ENCODE data around the gene SPPL2B. TPM values are rescaled to one million over a fixed set of nuclear protein-coding genes. Genes with fewer than 3 reads are reported as not detected.

The SPPL2B gene
- total RNA-seq, 1 experiment from 2014 or later = 15.4 TPM

GRCh38 chr19:2353159-2353886, 24.8 kb downstream of the SPPL2B start:
- no peak for DNase-seq (ENCODE audit: extremely low read depth, low read depth)

DNA sequence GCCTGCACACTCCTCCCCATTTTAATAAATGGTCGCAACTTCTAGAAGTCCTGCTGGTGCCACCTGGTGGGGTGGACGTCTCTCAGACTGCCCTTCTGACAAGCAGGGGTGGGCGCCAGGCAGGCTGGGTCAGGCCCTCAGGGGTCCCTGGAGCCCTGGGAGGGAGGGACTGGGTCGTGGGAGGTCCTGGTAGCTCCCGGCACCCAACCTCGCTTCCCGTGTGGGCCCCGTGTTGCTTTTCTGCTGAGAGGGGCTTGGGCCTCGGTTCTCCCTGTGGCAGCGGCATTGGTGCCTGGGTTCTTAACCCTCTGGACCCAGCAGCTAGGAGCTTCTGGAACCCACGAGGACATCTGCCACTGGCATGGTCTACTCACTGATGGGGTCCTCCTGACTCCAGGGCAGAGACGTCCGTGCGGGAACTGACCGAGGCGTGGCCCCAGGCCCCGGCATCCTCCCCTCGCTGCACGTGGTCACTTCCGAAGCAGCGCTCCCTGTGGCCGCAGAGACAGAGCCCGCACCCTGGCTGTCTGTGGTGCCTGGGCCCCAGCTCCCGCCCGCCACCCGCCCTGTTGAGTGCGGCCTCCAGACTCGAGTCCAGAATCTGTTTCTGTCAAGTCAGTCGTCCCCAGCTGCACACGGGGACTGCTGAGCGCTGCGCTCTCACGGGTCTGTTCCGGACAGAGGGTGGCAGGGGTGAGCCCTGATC, 25.6 kb downstream of the SPPL2B start:
- DNase-seq (ENCODE audit: extremely low read depth, low read depth) = no peak

- DNase-seq (ENCODE audit: extremely low read depth, low read depth) = no peak
These were observed 26.2 kb downstream of the SPPL2B start for GRCh38 chr19:2354670-2355069.

DNA sequence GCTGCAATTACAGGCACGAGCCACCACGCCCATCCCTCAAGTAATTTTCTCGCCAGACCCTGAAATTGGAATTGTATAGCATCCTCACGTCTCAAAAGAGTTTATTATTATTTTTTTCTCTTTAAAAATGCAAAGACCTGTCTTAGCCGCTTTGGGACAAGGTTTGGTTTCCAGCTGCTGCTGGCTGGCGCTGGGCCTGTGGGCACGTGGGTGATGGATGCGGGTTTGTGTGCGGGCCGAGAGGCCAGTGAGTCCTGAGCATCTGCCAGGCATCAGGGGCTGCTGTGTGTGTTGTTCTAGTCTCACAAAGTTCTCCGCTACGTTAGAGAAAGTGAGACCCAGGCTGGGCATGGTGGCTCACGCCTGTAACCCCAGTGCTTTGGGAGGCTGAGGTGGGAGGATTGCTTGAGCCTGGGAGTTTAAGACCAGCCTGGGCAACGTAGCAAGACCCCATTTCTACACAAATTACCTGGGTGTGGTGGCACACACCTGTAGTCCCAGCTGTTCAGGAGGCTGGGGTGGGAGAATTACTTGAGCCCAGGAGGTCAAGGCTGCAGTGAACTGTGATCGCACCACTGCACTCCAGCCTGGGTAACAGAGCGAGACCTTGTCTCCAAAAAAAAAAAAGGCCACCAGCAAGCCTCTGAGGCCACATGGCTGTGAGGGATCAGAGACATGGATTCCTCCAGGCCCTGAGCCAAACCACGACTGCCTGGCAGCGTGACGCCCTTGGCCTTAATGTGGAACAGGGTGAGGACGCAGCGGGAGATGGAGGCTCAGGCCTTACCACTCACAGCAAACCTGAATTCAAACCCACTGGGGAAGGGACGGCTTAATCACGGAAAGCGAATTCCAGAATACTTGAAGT, 26.9 kb downstream of the SPPL2B start:
- DNase-seq (ENCODE audit: extremely low read depth, low read depth) = no peak

DNA sequence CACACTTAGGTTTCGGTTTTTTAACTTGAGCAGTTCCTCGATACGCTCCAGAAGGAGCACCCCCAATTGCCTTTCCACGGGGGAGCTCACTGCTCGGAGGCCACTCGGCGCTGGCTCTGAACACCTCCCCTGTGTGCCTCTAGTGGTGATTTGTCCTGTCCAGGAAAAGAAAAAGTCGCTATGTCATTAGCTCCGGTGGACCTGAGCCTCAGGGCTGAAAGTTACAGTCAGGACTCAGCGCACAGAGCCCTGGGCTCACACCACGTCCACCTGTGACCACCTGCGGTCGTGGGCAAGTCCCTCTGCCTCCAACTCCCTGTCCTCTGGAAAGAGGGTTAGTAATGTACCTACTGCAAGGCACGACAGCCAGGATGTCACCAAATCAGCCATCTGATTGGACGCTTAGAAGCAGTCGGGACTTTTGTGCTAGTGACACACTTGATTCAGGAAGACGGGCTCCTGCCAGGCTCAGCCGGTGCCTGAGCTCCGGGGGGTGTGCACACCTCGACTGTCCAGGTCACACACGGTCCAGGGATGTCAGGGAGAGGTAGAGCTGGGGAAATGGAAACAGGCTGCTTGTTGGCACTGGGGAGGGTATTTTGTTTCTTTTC, 27.7 kb downstream of the SPPL2B start:
- no peak for DNase-seq (ENCODE audit: extremely low read depth, low read depth)

DNA sequence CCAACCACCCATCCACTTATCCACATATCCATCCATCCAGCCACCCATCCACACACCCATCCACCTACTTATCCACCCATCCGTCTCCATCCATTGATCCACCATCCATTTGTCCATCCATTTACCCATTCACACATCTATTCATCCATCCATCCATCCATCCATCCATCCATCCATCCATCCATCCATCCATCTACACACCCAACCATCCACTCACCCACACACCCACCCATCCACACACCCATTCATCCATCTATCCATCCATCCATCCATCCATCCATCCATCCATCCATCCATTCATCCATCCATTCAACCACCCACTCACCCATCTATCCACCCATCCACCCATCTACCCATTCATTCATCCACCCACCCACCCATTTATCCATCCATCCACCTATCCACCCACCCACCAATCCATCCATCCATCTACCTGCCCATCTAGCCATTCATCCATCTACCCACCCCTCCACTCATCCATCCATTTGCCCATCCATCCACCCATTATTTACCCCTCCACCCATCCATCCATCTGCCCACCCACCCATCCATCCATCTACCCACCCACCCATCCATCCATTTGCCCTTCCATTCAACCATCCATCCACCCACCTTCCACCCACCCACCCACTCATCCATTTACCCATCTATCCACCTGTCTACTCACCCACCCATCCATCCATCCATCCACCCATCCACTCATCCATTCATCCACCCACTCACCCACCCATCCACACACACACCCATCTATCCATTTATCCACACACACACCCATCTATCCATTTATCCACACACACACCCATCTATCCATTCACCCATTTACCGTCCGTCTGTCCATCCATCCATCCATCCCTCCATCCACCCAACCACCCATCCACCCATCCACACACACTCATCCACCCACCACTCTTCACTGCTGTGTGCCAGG, 29.1 kb downstream of the SPPL2B start:
- DNase-seq (ENCODE audit: extremely low read depth, low read depth) = no peak

- no peak for DNase-seq (ENCODE audit: extremely low read depth, low read depth)
These were observed 30.2 kb downstream of the SPPL2B start for GRCh38 chr19:2358548-2359173.

DNA sequence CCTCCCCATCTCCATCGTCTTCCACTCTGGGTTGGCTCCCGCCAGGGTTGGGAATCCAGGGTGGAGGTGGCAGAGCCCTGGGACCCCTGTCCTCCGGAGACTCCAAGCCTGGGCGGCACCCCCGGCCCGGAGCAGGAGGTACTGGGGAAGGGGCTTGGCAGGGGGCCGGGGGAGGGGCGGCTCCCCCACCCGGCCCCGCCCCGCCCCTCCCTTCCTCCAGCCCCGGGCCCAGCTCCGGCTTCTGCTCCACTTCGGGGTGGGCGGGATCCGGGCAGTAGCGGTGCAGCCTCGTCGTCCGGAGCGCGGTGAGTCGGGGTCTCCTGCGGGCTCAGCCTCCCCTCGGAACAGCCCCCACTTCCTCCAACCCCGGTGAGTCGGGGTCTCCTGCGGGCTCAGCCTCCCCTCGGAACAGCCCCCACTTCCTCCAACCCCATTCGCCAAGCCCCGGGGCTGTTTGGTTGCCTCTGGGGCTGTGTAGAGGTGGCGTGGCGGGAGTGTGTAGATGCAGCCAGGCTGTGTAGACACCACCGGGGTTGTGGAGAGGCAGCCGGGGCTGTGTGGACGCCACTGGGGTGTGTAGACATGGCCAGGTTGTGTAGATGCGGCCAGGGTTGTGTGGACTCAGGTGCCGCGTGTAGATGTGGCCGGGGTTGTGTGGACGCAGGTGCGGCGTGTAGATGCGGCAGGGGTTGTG, 31.7 kb downstream of the SPPL2B start, which contains the start of gene TMPRSS9:
TMPRSS9 (plus strand) TSS at position 274 of the 694 bp plus-strand sequence. CDS start 29,521 bp downstream, outside the sequence.
- no peak for DNase-seq (ENCODE audit: extremely low read depth, low read depth)

- DNase-seq (ENCODE audit: extremely low read depth, low read depth) = no peak
These were observed 32.3 kb downstream of the SPPL2B start for GRCh38 chr19:2360833-2361232.

GRCh38 chr19:2361246-2362045, 33.0 kb downstream of the SPPL2B start:
- DNase-seq (ENCODE audit: extremely low read depth, low read depth) = no peak

- no peak for DNase-seq (ENCODE audit: extremely low read depth, low read depth)
These were observed 33.8 kb downstream of the SPPL2B start for GRCh38 chr19:2362046-2362969.

DNA sequence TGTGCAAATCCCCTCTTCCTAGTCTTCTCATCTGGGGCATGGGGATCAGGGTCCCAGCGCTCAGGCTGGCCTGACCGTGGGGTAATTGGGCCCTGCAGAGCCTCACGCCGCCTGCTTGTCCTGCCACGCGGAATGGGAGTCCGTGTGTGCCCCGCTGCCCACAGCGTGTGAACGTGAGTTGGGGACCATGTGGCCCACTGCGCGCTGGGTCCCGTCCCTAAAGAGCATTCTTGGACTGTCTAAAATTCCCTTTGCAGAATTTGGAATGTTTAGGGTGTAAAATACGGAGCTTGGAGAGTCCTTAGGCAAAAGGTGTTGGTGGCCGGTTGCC, 34.5 kb downstream of the SPPL2B start:
- no peak for DNase-seq (ENCODE audit: extremely low read depth, low read depth)

- DNase-seq (ENCODE audit: extremely low read depth, low read depth) = no peak
These were observed 34.9 kb downstream of the SPPL2B start for GRCh38 chr19:2363419-2363818.

GRCh38 chr19:2365201-2365970, 36.9 kb downstream of the SPPL2B start:
- DNase-seq (ENCODE audit: extremely low read depth, low read depth) = no peak

DNA sequence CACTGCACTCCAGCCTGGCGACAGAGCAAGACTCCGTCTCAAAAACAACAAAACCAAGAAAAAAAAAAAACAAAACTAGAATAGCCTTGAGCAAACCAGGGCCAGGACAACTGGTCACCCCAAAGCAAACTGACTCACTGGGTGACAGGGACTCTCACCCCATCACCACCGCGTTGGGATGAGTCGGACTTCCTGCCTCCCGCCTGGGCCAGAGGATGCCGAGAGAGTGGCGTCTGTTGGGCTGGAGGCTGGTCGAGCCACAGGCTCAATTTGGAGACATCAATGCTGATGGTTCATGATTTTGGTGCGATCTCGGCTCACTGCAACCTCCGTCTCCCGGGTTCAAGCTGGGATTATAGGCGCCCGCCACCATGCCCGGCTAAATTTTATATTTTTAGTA, 43.2 kb downstream of the SPPL2B start:
- DNase-seq (ENCODE audit: extremely low read depth, low read depth) = no peak

GRCh38 chr19:2372076-2372612, 43.7 kb downstream of the SPPL2B start:
- no peak for DNase-seq (ENCODE audit: extremely low read depth, low read depth)

Measured in NCI-H460 (cell line).